LNCaP clone FGC (cell line): ENCODE results near the gene HSPA4.

Source experiments
- DNase-seq: peaks from one replicate; pipeline ENCODE4 v3.0.0-alpha.2; 2011; ENCODE audit warnings: low read depth
- H3K4me3 ChIP-seq: 2 replicates; pipeline ENCODE4 v1.5.1; 2011; ENCODE audit warnings: mild to moderate bottlenecking, low read depth, low read length, control low read depth
- CTCF ChIP-seq: IDR thresholded peaks from 2 replicates; pipeline ENCODE4 v1.5.1; 2012; ENCODE audit warnings: mild to moderate bottlenecking; ENCODE audit not compliant: control insufficient read depth, insufficient read depth; ENCODE audit errors: extremely low read depth

HSPA4 gene

DNA sequence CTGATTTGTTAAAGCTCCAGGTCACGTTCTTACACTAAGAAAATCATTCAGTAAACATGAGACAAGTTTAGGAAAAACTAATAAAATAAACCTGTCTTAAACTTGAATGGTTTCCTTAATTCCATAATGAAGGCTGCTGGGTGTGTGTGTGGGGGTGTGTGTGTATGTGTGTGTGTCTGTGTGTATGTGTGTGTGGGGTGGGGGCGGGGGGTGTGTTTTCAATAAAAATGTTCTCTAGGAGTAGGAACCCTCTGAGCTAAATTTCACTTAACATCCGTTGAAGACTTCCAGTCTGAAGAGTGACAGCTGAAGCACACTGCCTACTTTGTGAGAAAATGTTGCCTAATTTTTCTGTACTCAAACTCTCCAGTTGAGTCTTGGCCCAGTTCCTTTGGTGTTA lies 54.5 kb downstream of the HSPA4 start:
- no peak for TF ChIP-seq CTCF
- DNase-seq: no peak

DNA sequence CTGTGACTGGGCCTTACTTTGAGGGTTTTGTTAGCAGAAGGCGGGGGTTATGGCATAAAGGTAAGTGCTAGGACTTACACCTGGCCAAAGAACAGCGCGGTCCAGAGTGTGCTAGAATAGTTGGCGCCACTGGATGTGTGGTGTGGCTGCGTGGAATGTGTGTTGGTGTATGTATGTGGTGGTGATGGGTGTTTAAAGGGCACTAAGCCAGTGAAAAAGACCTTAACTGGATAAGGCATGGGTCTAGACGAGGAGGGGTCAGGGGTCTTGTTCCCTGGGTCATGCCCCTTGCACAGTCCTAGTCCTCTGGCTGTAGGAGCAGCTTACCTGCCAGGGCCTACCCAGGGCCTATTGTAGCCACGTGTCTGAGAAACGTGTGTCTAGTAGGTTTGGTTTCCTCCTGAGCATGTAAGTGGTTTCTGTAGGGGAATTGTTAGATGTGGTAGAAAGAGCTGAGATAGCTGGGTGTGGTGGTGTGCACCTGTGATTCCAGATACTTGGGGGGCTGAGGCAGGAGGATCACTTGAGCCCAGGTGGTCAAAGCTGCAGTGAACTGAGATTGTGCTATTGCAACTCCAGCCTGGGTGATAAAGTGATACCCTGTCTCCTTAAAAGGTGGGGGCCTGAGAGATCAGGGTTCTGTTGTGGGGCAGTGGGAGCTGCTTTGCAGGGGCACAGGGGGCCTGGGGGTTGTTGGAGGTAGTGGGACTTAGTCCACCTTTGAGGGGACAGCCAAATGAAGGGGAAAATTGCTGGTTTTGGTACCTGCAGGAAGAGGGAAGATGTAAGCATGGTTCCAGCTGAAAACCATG lies 55.2 kb downstream of the HSPA4 start:
- DNase-seq: no peak
- no peak overlapping the region for H3K4me3 ChIP-seq
- no peak for TF ChIP-seq CTCF

More for the DNA sequence above, 54.5 kb downstream of the HSPA4 start:
- no peak overlapping the region for H3K4me3 ChIP-seq

GRCh38 chr5:133108481-133108921 lies 56.7 kb downstream of the HSPA4 start:
- no peak overlapping the region for H3K4me3 ChIP-seq
- DNase-seq: no peak
- no peak for TF ChIP-seq CTCF

- no peak for TF ChIP-seq CTCF
- no peak overlapping the region for H3K4me3 ChIP-seq
- no peak for DNase-seq
Observed at GRCh38 chr5:133109655-133110483, 58.1 kb downstream of the HSPA4 start.

DNA sequence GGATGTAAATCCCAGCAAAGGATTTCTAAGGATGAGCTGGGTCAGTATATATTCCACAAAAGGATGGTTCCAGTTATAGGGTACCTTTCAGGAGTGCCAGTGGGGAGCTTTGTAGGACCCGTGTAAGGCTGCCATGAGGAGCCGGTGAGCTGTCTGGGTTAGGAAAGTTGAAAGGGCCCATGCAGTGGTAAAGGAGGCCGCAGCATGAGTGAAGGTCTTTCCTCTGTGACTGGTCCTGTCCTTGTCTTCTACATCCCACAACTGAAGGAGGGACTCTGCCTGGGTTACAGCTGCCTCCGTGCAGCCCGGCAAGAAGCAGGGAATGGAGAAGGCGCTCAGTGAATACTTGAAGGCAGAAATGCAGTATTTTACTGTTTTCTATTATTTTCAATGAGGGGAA lies 58.9 kb downstream of the HSPA4 start:
- TF ChIP-seq CTCF: no peak
- H3K4me3 ChIP-seq: no peak overlapping the region
- no peak for DNase-seq

GRCh38 chr5:133111299-133111698 lies 59.5 kb downstream of the HSPA4 start:
- H3K4me3 ChIP-seq: no peak overlapping the region
- DNase-seq: peak; percentile 62
- peak; percentile 96 for TF ChIP-seq CTCF
